Brain microvascular endothelial cell (primary cell): ENCODE measurements around the gene DENND1A.

ENCODE experiments used
- DNase-seq: peaks from one replicate; pipeline ENCODE4 v3.0.0-alpha.2; 2020
- H3K27ac ChIP-seq: fragments of 250-450 bp; sonication (Bioruptor Pico); 2 replicates; pipeline ENCODE4 v1.5.1; 2020; ENCODE audit warnings: mild to moderate bottlenecking, moderate library complexity
- H3K27me3 ChIP-seq: fragments of 250-450 bp; sonication (Bioruptor Pico); replicated peaks from 2 replicates; pipeline ENCODE4 v1.5.1; 2020; ENCODE audit warnings: mild to moderate bottlenecking
- H3K36me3 ChIP-seq: fragments of 250-450 bp; sonication (Bioruptor Pico); replicated peaks from 2 replicates; pipeline ENCODE4 v1.5.1; 2020; ENCODE audit warnings: mild to moderate bottlenecking
- H3K4me3 ChIP-seq: 2 replicates; pipeline ENCODE4 v1.5.1; 2011; ENCODE audit warnings: low read depth, mild to moderate bottlenecking, control low read depth, low read length, moderate library complexity
- CTCF ChIP-seq: IDR thresholded peaks from 2 replicates; pipeline ENCODE4 v1.5.1; 2011; ENCODE audit warnings: low read depth, mild to moderate bottlenecking, moderate library complexity, low read length, control low read depth, inconsistent platforms; ENCODE audit errors: missing control alignments
- in situ Hi-C: cut with HindIII; loops from 2 replicates; pipeline ENCODE4 v1.10.0; 2017; ENCODE audit warnings: low sequenced_read_pairs, low pct_ligation_motif_present

DENND1A gene

GRCh38 chr9:123358181-123358905 is 571.6 kb downstream of the DENND1A start:
- DNase-seq: no peak

GRCh38 chr9:123357743-123358059 is 572.2 kb downstream of the DENND1A start:
- TF ChIP-seq CTCF: no peak
- in situ Hi-C loops: no loop called here
- no peaks in the 10 kb centered on the region for H3K36me3 ChIP-seq
- no peak for DNase-seq
- no peak overlapping the region for H3K4me3 ChIP-seq
- H3K27me3 ChIP-seq: peaks cover 10% of the 10 kb centered on the region
- no peak overlapping the region for H3K27ac ChIP-seq

More at GRCh38 chr9:123358181-123358905, 571.6 kb downstream of the DENND1A start:
- Histone ChIP-seq H3K27me3 (peaks cover 6% of the 10 kb centered on the region), H3K4me3 (no peak overlapping the region), H3K36me3 (no peaks in the 10 kb centered on the region), H3K27ac (no peak overlapping the region)
- in situ Hi-C loops: no loop called here
- no peak for TF ChIP-seq CTCF

- H3K27ac ChIP-seq: no peak overlapping the region
- in situ Hi-C loops: no loop called here
Measured at GRCh38 chr9:123356851-123357742, 572.8 kb downstream of the DENND1A start.

GRCh38 chr9:123355761-123356431 is 574.0 kb downstream of the DENND1A start, which contains the start of gene CRB2:
CRB2 (plus strand) TSS chr9:123356197; CDS start chr9:123356261, 64 bp downstream.
- no peak for DNase-seq
- Histone ChIP-seq H3K27ac (no peak within 1 kb of the TSS), H3K27me3 (peaks cover 15% of the 10 kb centered on the region), H3K36me3 (no peaks in the 10 kb centered on the region), H3K4me3 (no peak within 1 kb of the TSS)
- TF ChIP-seq CTCF: no peak
- in situ Hi-C loops: no loop called here

More at GRCh38 chr9:123356851-123357742, 572.8 kb downstream of the DENND1A start:
- no peaks in the 10 kb centered on the region for H3K36me3 ChIP-seq
- no peak for DNase-seq
- H3K27me3 ChIP-seq: peaks cover 14% of the 10 kb centered on the region
- TF ChIP-seq CTCF: no peak
- no peak overlapping the region for H3K4me3 ChIP-seq

GRCh38 chr9:123354806-123355508 is 575.0 kb downstream of the DENND1A start:
- Histone ChIP-seq H3K36me3 (no peaks in the 10 kb centered on the region), H3K27ac (no peak overlapping the region), H3K27me3 (peaks cover 15% of the 10 kb centered on the region), H3K4me3 (no peak overlapping the region)
- in situ Hi-C loops: no loop called here
- no peak for TF ChIP-seq CTCF
- DNase-seq: no peak
